K562 (cell line): ENCODE measurements around the gene NRXN3.

Experiments used
- CTCF ChIP-seq, 3 experiments: IDR thresholded peaks in 2 of 3; conservative IDR thresholded peaks in 1 of 3; 2 replicates each; pipeline ENCODE4 v1.5.1; 2011 to 2012; ENCODE audit warnings: low read length in 3 of 3, mild to moderate bottlenecking in 3 of 3, control low read depth in 2 of 3, improper control_type of control experiment in 1 of 3, inconsistent platforms in 1 of 3, low read depth in 1 of 3, mixed read lengths in 1 of 3, moderate library complexity in 1 of 3; ENCODE audit not compliant: insufficient read depth in 2 of 3
- ERF ChIP-seq: fragments of 450-650 bp; formaldehyde crosslinking; IDR thresholded peaks from 2 replicates; pipeline ENCODE4 v1.4.0; 2020; ENCODE audit warnings: mild to moderate bottlenecking, mixed read lengths
- TEAD4 ChIP-seq, 2 experiments: sonication (generic) in 1 of 2; formaldehyde crosslinking in 1 of 2; IDR thresholded peaks; 2 replicates each; pipeline versions ENCODE4 v1.6.1 to v1.8.0; 2012 to 2022; ENCODE audit warnings: borderline replicate concordance in 1 of 2, inconsistent platforms in 1 of 2, low read length in 1 of 2, mild to moderate bottlenecking in 1 of 2, missing genetic modification reagents in 1 of 2
- TF ChIP-seq, protein P1 (sequence below): fragments of 150-350 bp; conservative IDR thresholded peaks from 2 replicates; pipeline ENCODE4 v1.6.1; 2014; ENCODE audit warnings: low read length
- TF ChIP-seq, protein P2 (sequence below): IDR thresholded peaks from 2 replicates; pipeline ENCODE4 v1.6.1; 2014; ENCODE audit warnings: antibody characterized with exemption

DNA sequence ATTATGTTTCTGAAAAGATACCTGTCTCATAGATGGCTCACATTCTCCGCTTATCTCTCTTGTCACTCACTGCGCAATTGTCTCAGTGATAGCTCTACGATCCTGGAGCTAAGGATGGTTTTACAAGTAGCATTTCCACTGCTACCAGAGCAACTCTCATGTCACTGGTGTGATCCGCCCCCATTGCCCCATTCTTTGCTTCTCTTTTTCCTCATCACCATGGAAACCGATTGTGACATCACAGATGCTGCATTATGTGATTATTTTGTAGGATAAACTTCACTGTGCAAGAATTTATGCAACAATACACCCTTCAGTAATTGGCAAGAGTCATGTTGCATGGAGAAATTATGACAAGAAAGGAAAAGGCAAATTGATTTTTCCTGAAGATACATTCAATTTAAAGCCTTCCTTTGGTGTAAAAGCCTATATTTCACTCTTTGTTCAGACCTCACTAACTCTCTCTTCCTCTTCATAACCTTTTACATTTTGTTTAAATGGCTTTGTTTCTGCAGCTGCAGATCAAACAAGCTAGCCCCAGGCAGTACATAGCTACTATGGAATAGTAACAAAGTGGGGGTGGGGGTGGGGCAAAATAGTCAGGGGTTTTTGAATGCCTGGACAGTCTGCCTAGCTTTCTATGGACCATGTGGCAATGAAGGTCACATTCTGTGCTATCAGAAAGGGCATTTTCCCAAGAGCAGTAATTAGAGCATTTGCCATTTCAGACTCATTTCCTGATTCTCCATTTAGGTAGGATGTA, 539.8 kb downstream of the NRXN3 start:
- TF ChIP-seq CTCF (IDR thresholded peaks at IDR 0.05 in 2 of 3, conservative IDR thresholded peaks at IDR 0.05 in 1 of 3; ENCODE audit: insufficient read depth in 2 of 3, low read depth in 1 of 3, low read length in 3 of 3) (no peak), ERF (no peak), TEAD4 (IDR thresholded peaks at IDR 0.05; ENCODE audit: low read length) (no peak), TEAD4 (CRISPR knock-in tag; IDR thresholded peaks at IDR 0.05; ENCODE audit: borderline replicate concordance) (no peak)
- TF ChIP-seq, protein P1, sequence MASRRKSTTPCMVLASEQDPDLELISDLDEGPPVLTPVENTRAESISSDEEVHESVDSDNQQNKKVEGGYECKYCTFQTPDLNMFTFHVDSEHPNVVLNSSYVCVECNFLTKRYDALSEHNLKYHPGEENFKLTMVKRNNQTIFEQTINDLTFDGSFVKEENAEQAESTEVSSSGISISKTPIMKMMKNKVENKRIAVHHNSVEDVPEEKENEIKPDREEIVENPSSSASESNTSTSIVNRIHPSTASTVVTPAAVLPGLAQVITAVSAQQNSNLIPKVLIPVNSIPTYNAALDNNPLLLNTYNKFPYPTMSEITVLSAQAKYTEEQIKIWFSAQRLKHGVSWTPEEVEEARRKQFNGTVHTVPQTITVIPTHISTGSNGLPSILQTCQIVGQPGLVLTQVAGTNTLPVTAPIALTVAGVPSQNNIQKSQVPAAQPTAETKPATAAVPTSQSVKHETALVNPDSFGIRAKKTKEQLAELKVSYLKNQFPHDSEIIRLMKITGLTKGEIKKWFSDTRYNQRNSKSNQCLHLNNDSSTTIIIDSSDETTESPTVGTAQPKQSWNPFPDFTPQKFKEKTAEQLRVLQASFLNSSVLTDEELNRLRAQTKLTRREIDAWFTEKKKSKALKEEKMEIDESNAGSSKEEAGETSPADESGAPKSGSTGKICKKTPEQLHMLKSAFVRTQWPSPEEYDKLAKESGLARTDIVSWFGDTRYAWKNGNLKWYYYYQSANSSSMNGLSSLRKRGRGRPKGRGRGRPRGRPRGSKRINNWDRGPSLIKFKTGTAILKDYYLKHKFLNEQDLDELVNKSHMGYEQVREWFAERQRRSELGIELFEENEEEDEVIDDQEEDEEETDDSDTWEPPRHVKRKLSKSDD, result no peak
- TF ChIP-seq, protein P2, sequence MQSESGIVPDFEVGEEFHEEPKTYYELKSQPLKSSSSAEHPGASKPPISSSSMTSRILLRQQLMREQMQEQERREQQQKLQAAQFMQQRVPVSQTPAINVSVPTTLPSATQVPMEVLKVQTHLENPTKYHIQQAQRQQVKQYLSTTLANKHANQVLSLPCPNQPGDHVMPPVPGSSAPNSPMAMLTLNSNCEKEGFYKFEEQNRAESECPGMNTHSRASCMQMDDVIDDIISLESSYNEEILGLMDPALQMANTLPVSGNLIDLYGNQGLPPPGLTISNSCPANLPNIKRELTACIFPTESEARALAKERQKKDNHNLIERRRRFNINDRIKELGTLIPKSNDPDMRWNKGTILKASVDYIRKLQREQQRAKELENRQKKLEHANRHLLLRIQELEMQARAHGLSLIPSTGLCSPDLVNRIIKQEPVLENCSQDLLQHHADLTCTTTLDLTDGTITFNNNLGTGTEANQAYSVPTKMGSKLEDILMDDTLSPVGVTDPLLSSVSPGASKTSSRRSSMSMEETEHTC, result no peak
